RWPE1 (cell line): Measurements from ENCODE around the gene DDAH2.

Experiments used
- CTCF ChIA-PET: fragments of 350-600 bp; sonication (Branson Sonifier 250); formaldehyde crosslinking; extraction: SDS; loops from one replicate; lab custom pipeline; 2021; lab: Yijun Ruan, JAX
- POLR2A ChIA-PET: fragments of 400-600 bp; formaldehyde crosslinking; extraction: SDS; loops from one replicate; lab custom pipeline; 2020; ENCODE audit warnings: antibody characterized with exemption; ENCODE audit not compliant: low non-redundant PET; lab: Yijun Ruan, JAX
- DNase-seq: peaks from one replicate; pipeline ENCODE4 v3.0.0; 2012; ENCODE audit warnings: low spot score
- H3K27ac ChIP-seq: fragments of 450-650 bp; 2 replicates; pipeline ENCODE4 v1.5.1; 2017
- CTCF ChIP-seq: fragments of 450-650 bp; conservative IDR thresholded peaks from 2 replicates; pipeline ENCODE4 v1.5.1; 2017; ENCODE audit warnings: low read depth, mild to moderate bottlenecking

Gene DDAH2

GRCh38 chr6:31717499-31718222 is 11.4 kb downstream of the DDAH2 start:
- 0 out of 2 replicates have a peak, but pooled peaks have one; percentile 15 for TF ChIP-seq CTCF
- ChIA-PET CTCF (interaction anchor here (0.6 kb wide), 4 partner anchors 12 to 219 kb away, joined by 3 to 4 read pairs (median 3); no protein-coding TSS in a partner anchor), POLR2A (no interaction called here)
- DNase-seq, result no peak
- no peak overlapping the region for H3K27ac ChIP-seq

- ChIA-PET POLR2A (interaction anchor here (0.6 kb wide), 1 partner anchor 20 kb away, joined by 6 read pairs; no protein-coding TSS in a partner anchor), CTCF (interaction anchor here (1.2 kb wide), 1 partner anchor 14 kb away, joined by 8 read pairs; the partner anchor contains the start of gene DDAH2)
- DNase-seq, result no peak
- TF ChIP-seq CTCF, result no peak
- peak within 1 kb of the TSS; percentile 12; the same call in 1 of the 2 replicates for H3K27ac ChIP-seq
Observed at GRCh38 chr6:31715022-31715958, 13.8 kb downstream of the DDAH2 start, which contains the start of gene LY6G6D. Gene LY6G6D, plus strand, starts transcription at chr6:31715348. Its CDS starts 8 bp downstream, at chr6:31715356.

GRCh38 chr6:31713991-31714684 is 15.0 kb downstream of the DDAH2 start:
- TF ChIP-seq CTCF, result no peak
- no peak for DNase-seq
- no peak overlapping the region for H3K27ac ChIP-seq
- ChIA-PET CTCF (interaction anchor here (0.6 kb wide), 1 partner anchor 83 kb away, joined by 3 read pairs; no protein-coding TSS in a partner anchor), POLR2A (no interaction called here)

GRCh38 chr6:31713465-31713864 is 15.6 kb downstream of the DDAH2 start:
- ChIA-PET CTCF (no interaction called here), POLR2A (interaction anchor here (0.6 kb wide), 1 partner anchor 32 kb away, joined by 3 read pairs; no protein-coding TSS in a partner anchor)
- TF ChIP-seq CTCF, result no peak
- no peak for DNase-seq
- no peak overlapping the region for H3K27ac ChIP-seq

GRCh38 chr6:31712296-31712695 is 16.8 kb downstream of the DDAH2 start:
- CTCF ChIA-PET, result interaction anchor here (0.6 to 1.7 kb wide), 3 partner anchors 10 to 96 kb away, joined by 3 to 5 read pairs (median 3); no protein-coding TSS in a partner anchor
- H3K27ac ChIP-seq, result peak overlapping the region; percentile 84
- TF ChIP-seq CTCF, result no peak
- DNase-seq, result no peak
- POLR2A ChIA-PET, result interaction anchor here (0.6 kb wide), 1 partner anchor 60 kb away, joined by 4 read pairs; no protein-coding TSS in a partner anchor
